ENCODE measurements around the gene SLC35B1.

Gene SLC35B1

DNA sequence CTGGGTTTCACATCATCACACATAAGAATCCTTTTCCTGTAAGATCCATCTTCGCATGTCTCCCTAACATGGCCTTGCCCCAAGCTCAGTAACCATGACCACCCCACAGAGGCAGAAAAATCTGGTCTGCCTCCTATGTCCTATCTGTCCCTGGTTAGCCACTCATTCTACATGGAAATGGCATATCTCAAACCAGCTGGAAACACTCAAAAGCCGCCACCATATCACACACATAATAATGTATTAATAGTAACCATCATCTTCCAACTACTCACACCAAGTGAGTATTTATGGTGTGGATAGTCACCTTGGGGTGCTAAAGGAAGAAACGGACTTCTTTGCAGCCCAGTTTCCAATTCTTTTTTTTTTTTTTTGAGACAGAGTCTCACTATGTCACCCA lies 44.7 kb upstream of the SLC35B1 start:
- no peak for DNase-seq (ENCODE audit: low read depth in 2 of 2)
- no peak overlapping the region for H3K4me3 ChIP-seq (replicated peaks in 1 of 2; ENCODE audit: low read depth in 2 of 2, low read length in 2 of 2)
- TF ChIP-seq, protein P1, sequence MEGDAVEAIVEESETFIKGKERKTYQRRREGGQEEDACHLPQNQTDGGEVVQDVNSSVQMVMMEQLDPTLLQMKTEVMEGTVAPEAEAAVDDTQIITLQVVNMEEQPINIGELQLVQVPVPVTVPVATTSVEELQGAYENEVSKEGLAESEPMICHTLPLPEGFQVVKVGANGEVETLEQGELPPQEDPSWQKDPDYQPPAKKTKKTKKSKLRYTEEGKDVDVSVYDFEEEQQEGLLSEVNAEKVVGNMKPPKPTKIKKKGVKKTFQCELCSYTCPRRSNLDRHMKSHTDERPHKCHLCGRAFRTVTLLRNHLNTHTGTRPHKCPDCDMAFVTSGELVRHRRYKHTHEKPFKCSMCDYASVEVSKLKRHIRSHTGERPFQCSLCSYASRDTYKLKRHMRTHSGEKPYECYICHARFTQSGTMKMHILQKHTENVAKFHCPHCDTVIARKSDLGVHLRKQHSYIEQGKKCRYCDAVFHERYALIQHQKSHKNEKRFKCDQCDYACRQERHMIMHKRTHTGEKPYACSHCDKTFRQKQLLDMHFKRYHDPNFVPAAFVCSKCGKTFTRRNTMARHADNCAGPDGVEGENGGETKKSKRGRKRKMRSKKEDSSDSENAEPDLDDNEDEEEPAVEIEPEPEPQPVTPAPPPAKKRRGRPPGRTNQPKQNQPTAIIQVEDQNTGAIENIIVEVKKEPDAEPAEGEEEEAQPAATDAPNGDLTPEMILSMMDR (IDR thresholded peaks at IDR 0.05; ENCODE audit: low read depth, low read length), result no peak

DNA sequence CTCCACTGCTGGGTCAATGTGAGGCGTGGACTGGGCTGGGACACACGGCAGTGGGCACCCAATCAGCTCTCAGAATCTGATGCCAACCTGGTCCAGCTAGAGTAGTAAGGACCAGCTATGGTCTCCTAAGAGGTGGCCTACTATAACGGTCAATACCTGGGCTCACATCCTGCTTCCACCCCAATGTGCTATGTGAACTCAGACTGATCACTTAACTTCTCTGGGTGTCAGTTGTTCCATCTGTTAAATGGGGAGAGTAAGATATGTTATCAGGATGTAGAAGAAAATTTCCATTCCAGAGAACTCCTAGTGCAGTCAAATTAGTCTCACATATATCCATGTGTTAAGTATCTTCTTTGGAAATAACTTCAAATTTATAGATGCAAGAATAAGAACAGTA lies 42.0 kb upstream of the SLC35B1 start:
- TF ChIP-seq, protein P1 (IDR thresholded peaks at IDR 0.05; ENCODE audit: low read depth, low read length), result no peak
- DNase-seq (ENCODE audit: low read depth in 2 of 2), result no peak
- H3K4me3 ChIP-seq (replicated peaks in 1 of 2; ENCODE audit: low read depth in 2 of 2, low read length in 2 of 2), result no peak overlapping the region

DNA sequence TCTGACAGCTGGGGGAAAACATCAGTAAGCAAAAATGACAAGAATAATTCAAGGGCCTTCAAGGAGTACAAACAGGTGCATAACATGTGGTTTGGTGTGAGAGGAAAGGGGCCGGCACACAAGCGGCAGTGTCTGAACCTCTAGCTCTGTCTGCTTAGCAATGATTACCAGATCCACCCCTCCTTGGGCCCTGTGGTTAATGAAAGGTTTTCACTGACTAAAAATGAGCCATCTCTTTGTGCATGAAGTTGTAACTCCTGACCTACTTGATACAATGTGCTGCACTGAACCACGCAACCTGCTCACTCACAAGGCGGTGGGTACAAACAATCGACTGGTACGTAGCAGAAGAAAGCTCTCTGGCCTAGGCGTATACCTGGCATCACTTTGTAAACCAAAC lies 41.0 kb upstream of the SLC35B1 start:
- TF ChIP-seq, protein P1 (IDR thresholded peaks at IDR 0.05; ENCODE audit: low read depth, low read length), result no peak
- H3K4me3 ChIP-seq (replicated peaks in 1 of 2; ENCODE audit: low read depth in 2 of 2, low read length in 2 of 2), result no peak overlapping the region
- no peak for DNase-seq (ENCODE audit: low read depth in 2 of 2)

DNA sequence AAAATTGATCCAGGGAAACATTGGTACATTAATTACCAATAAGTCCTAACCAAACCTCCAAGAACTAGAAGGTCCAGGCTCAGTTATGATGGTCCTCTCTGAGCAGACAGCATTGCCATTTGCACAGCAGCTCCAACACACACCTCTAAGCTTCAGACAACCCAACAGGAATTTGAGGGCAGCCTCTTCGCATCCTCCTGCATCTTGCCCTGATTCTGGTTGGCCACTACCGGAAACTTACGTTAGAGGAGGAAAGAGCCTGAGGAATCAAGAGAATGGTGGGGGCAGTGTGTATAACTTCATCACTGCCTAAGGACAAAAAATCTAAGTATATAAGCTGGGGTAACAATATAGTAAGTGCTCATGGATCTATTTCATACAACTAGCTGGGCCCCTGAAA lies 40.5 kb upstream of the SLC35B1 start:
- TF ChIP-seq, protein P1 (IDR thresholded peaks at IDR 0.05; ENCODE audit: low read depth, low read length), result no peak
- no peak overlapping the region for H3K4me3 ChIP-seq (replicated peaks in 1 of 2; ENCODE audit: low read depth in 2 of 2, low read length in 2 of 2)
- no peak for DNase-seq (ENCODE audit: low read depth in 2 of 2)

DNA sequence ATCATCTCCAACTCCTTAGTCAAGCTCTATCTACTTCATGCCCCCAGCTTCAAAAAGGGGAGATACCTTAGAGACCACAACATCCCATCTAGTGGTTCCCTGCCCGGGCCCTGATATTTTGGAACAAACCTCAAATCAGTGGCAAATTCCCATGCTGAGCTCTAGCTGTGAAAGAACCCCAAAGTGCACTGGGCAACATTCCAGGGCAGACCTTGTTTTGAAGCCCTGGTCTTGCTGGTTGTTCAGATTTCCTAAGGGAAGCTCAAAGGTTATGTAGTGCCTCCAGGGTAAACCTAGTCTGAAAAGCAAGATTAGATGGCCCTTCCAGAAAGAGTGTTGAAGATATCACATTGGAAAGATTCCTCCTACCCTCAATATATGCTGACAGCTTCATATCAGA lies 39.9 kb upstream of the SLC35B1 start:
- TF ChIP-seq, protein P1 (IDR thresholded peaks at IDR 0.05; ENCODE audit: low read depth, low read length), result no peak
- H3K4me3 ChIP-seq (replicated peaks in 1 of 2; ENCODE audit: low read depth in 2 of 2, low read length in 2 of 2), result no peak overlapping the region
- no peak for DNase-seq (ENCODE audit: low read depth in 2 of 2)

DNA sequence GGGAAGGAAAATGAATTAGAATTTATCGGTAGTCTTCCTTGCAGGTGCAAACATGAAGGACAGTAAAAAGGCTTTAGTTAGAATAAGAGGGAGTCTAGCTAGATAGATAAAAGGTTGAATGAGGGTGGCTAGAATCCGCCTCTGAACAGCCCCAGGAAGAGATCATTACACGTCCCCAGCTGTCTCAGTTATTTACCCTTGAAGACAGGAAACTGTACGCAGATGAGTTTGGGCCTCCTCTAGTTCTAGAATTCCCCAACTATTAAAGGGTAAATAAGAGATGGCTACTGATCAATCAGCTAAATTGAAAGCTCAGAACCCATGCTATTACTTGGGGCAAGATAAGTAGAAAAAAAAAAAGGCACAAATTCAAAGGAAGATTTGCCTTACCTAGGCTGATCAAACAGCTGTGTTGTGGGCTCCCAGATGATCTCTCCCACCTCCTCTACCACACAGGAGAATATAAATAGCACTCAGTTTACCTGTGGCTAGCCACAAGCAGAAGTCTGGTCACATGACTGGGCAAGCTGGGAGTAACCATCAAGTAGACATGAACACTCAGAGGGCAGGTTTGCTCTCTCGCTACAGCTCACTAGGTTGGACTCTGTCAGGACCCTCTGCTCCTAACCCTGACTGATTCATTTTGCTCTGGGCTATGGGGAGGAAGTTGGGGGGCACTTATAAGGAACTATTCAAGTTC lies 39.2 kb upstream of the SLC35B1 start:
- H3K4me3 ChIP-seq (replicated peaks in 1 of 2; ENCODE audit: low read depth in 2 of 2, low read length in 2 of 2), result no peak overlapping the region

More for the DNA sequence above, 39.2 kb upstream of the SLC35B1 start:
- TF ChIP-seq, protein P1 (IDR thresholded peaks at IDR 0.05; ENCODE audit: low read depth, low read length), result no peak
- no peak for DNase-seq (ENCODE audit: low read depth in 2 of 2)
